ENCODE results near the gene GABBR2. TPM values are rescaled to one million over a fixed set of nuclear protein-coding genes. Genes with fewer than 3 reads are reported as not detected.

The GABBR2 gene
- total RNA-seq, 3 donors from 2014 or later: not detected

- no peaks in the 10 kb centered on the region for H3K36me3 ChIP-seq
- no peak overlapping the region for H3K4me3 ChIP-seq
- H3K27me3 ChIP-seq: no peaks in the 10 kb centered on the region
- intact Hi-C loops (cut with DNase I; ENCODE audit: low total_unique reads): no loop called here
- no peak for DNase-seq (ENCODE audit: low spot score in 2 of 2)
- no peaks in the 10 kb centered on the region for H3K9me3 ChIP-seq
- no peak overlapping the region for H3K27ac ChIP-seq
- H3K4me1 ChIP-seq: no peaks in the 10 kb centered on the region
- TF ChIP-seq CTCF (IDR thresholded peaks at IDR 0.05) (no peak), POLR2A (IDR thresholded peaks at IDR 0.05) (no peak)
Measured at GRCh38 chr9:98432960-98433359, 275.8 kb downstream of the GABBR2 start.

- TF ChIP-seq CTCF (IDR thresholded peaks at IDR 0.05) (no peak), POLR2AphosphoS5 (IDR thresholded peaks at IDR 0.05) (no peak), POLR2A (IDR thresholded peaks at IDR 0.05) (no peak)
- Histone ChIP-seq H3K36me3 (no peaks in the 10 kb centered on the region), H3K27ac (no peak overlapping the region), H3K9me3 (no peaks in the 10 kb centered on the region), H3K27me3 (no peaks in the 10 kb centered on the region), H3K4me1 (no peaks in the 10 kb centered on the region), H3K4me3 (no peak overlapping the region)
- intact Hi-C loops (cut with DNase I; ENCODE audit: low total_unique reads): no loop called here
- DNase-seq (ENCODE audit: low spot score in 2 of 2): no peak
Measured at GRCh38 chr9:98432134-98432533, 276.6 kb downstream of the GABBR2 start.

GRCh38 chr9:98430535-98431292 lies 278.0 kb downstream of the GABBR2 start:
- no peaks in the 10 kb centered on the region for H3K4me1 ChIP-seq
- no peaks in the 10 kb centered on the region for H3K9me3 ChIP-seq
- no peaks in the 10 kb centered on the region for H3K36me3 ChIP-seq
- DNase-seq (ENCODE audit: low spot score in 2 of 2): no peak
- intact Hi-C loops (cut with DNase I; ENCODE audit: low total_unique reads): no loop called here
- no peak overlapping the region for H3K27ac ChIP-seq
- no peak overlapping the region for H3K4me3 ChIP-seq
- no peaks in the 10 kb centered on the region for H3K27me3 ChIP-seq
- TF ChIP-seq POLR2AphosphoS5 (IDR thresholded peaks at IDR 0.05): no peak
- TF ChIP-seq CTCF (IDR thresholded peaks at IDR 0.05): no peak
- TF ChIP-seq POLR2A (IDR thresholded peaks at IDR 0.05): no peak

- Histone ChIP-seq H3K27me3 (no peaks in the 10 kb centered on the region), H3K27ac (no peak overlapping the region), H3K9me3 (no peaks in the 10 kb centered on the region), H3K4me3 (no peak overlapping the region), H3K36me3 (no peaks in the 10 kb centered on the region), H3K4me1 (no peaks in the 10 kb centered on the region)
- TF ChIP-seq POLR2A (IDR thresholded peaks at IDR 0.05) (no peak), POLR2AphosphoS5 (IDR thresholded peaks at IDR 0.05) (no peak), CTCF (IDR thresholded peaks at IDR 0.05) (no peak)
- DNase-seq (ENCODE audit: low spot score in 2 of 2): no peak
- intact Hi-C loops (cut with DNase I; ENCODE audit: low total_unique reads): no loop called here
Measured at GRCh38 chr9:98429613-98430012, 279.1 kb downstream of the GABBR2 start.

- no peak for TF ChIP-seq CTCF (IDR thresholded peaks at IDR 0.05)
- TF ChIP-seq POLR2A (IDR thresholded peaks at IDR 0.05): no peak
- TF ChIP-seq POLR2AphosphoS5 (IDR thresholded peaks at IDR 0.05): no peak
- Histone ChIP-seq H3K36me3 (no peaks in the 10 kb centered on the region), H3K4me1 (no peaks in the 10 kb centered on the region), H3K27ac (no peak overlapping the region), H3K27me3 (no peaks in the 10 kb centered on the region), H3K4me3 (no peak overlapping the region), H3K9me3 (no peaks in the 10 kb centered on the region)
- no peak for DNase-seq (ENCODE audit: low spot score in 2 of 2)
- intact Hi-C loops (cut with DNase I; ENCODE audit: low total_unique reads): no loop called here
Measured at GRCh38 chr9:98428454-98428853, 280.3 kb downstream of the GABBR2 start.

Data from breast epithelium (tissue), 4 donors.